ENCODE measurements around the gene ZNF614. TPM values are rescaled to one million over a fixed set of nuclear protein-coding genes. Genes with fewer than 3 reads are reported as not detected.

The ZNF614 gene
- total RNA-seq, 1 experiment from 2014 or later, result 4.1 TPM

GRCh38 chr19:52048555-52049501, 20.6 kb upstream of the ZNF614 start, which contains the start of gene ZNF432:
TSS of gene ZNF432 (minus strand) at chr19:52048838. CDS start at chr19:52046868, 1,970 bp downstream.
- POLR2A ChIA-PET, result no interaction called here

More at GRCh38 chr19:52048555-52049501, 20.6 kb upstream of the ZNF614 start, which contains the start of gene ZNF432:
- DNase-seq (ENCODE audit: low read depth, low spot score) (no peak), ATAC-seq (no peak)
- Histone ChIP-seq H3K36me3 (ENCODE audit: control insufficient read depth, insufficient read depth, low read length) (no peaks in the 10 kb centered on the region), H3K9me3 (ENCODE audit: control insufficient read depth, insufficient read depth, low read depth, low read length) (peaks cover 11% of the 10 kb centered on the region; the same call in 1 of the 2 replicates), H3K27ac (ENCODE audit: low read length) (no peak within 1 kb of the TSS), H3K4me3 (ENCODE audit: low read depth in 2 of 2, low read length in 2 of 2) (peak within 1 kb of the TSS in 1 of 2 experiments; percentile 31; a peak in 1 of 4 replicates), H3K27me3 (ENCODE audit: control insufficient read depth, insufficient read depth, low read length) (no peaks in the 10 kb centered on the region), H3K4me1 (ENCODE audit: control insufficient read depth, insufficient read depth, low read length) (no peaks in the 10 kb centered on the region)
- intact Hi-C loops (cut with micrococcal nuclease; ENCODE audit: unreplicated experiment) (no loop called here), in situ Hi-C loops (cut with HindIII; ENCODE audit: low pct_unique_long_range_greater_than_20kb, low sequenced_read_pairs) (no loop called here)
- BruUV-seq (replicated peaks), result no TSS peak
- TF ChIP-seq POLR2AphosphoS5 (IDR thresholded peaks at IDR 0.05; ENCODE audit: low read depth, low read length), result no peak
- no peak for TF ChIP-seq TCF7L2 (IDR thresholded peaks at IDR 0.05; ENCODE audit: low read depth, low read length)
- no peak for TF ChIP-seq CTCF (IDR thresholded peaks at IDR 0.05)
- TF ChIP-seq SIN3A (IDR thresholded peaks at IDR 0.05; ENCODE audit: borderline replicate concordance, insufficient read depth, low read depth, low read length), result no peak
- TF ChIP-seq REST (IDR thresholded peaks at IDR 0.05; ENCODE audit: insufficient read depth in 1 of 2, low read depth in 2 of 2, low read length in 1 of 2), result no peak
- CTCF ChIA-PET, result no interaction called here
